GM12872 (cell line): ENCODE results near the gene OR2L5.

ENCODE experiments used
- TF ChIP-seq, protein P1 (sequence below): IDR thresholded peaks from 3 replicates; pipeline ENCODE4 v1.5.1; 2011; ENCODE audit warnings: low read depth, mild to moderate bottlenecking, low read length, moderate library complexity; ENCODE audit not compliant: insufficient read depth

OR2L5 gene

GRCh38 chr1:248055261-248055660 lies 41.8 kb downstream of the OR2L5 start:
- TF ChIP-seq, protein P1, sequence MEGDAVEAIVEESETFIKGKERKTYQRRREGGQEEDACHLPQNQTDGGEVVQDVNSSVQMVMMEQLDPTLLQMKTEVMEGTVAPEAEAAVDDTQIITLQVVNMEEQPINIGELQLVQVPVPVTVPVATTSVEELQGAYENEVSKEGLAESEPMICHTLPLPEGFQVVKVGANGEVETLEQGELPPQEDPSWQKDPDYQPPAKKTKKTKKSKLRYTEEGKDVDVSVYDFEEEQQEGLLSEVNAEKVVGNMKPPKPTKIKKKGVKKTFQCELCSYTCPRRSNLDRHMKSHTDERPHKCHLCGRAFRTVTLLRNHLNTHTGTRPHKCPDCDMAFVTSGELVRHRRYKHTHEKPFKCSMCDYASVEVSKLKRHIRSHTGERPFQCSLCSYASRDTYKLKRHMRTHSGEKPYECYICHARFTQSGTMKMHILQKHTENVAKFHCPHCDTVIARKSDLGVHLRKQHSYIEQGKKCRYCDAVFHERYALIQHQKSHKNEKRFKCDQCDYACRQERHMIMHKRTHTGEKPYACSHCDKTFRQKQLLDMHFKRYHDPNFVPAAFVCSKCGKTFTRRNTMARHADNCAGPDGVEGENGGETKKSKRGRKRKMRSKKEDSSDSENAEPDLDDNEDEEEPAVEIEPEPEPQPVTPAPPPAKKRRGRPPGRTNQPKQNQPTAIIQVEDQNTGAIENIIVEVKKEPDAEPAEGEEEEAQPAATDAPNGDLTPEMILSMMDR = no peak

GRCh38 chr1:248065071-248065470 lies 51.6 kb downstream of the OR2L5 start:
- TF ChIP-seq, protein P1 = no peak

DNA sequence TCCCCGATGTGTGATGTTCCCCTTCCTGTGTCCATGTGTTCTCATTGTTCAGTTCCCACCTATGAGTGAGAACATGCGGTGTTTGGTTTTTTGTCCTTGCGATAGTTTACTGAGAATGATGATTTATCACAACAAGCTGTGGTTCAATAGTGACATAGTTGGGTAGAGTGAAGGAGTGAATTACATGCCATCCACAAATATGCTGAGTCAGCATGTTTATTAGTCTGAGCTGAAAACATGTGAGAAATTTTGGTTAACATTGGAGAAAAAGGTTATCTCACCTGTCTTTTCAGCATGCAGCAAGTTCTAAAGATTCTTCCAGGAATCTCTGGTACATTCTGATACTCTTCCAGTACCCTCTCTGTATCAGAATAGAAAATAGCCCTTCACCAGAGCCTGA lies 52.1 kb downstream of the OR2L5 start:
- TF ChIP-seq, protein P1 = no peak
